Endothelial cell of umbilical vein (primary cell): ENCODE results near the gene KAZALD1. TPM values are rescaled to one million over a fixed set of nuclear protein-coding genes. Genes with fewer than 3 reads are reported as not detected.

Source experiments
- BruUV-seq: library from RNA; stranded (reverse); fragments of 400-500 nt; replicated peaks from 2 replicates; lab custom pipeline; 2021; lab: Mats Ljungman, UMichigan
- CTCF ChIA-PET: fragments of 300-600, 350-600 bp; sonication (Branson Sonifier 250); formaldehyde crosslinking; loops from one replicate; lab custom pipeline; 2021; ENCODE audit warnings: antibody characterized with exemption, inconsistent platforms; lab: Charles Lee
- POLR2A ChIA-PET: fragments of 300-600, 350-600 bp; sonication (Branson Sonifier 250); formaldehyde crosslinking; loops from one replicate; lab custom pipeline; 2021; ENCODE audit warnings: antibody characterized with exemption, inconsistent platforms; lab: Charles Lee
- DNase-seq: peaks from one replicate; pipeline ENCODE4 v3.0.0-alpha.2; 2011; ENCODE audit warnings: low read depth, low spot score
- FAIRE-seq: peaks from 2 replicates; lab custom pipeline; 2011; peaks lifted over from hg19 to GRCh38; lab: Jason Lieb, UNC
- H2AFZ ChIP-seq: 2 replicates; pipeline ENCODE4 v1.6.0; 2012; ENCODE audit warnings: low read depth, low read length, control low read depth, inconsistent platforms
- H3K27ac ChIP-seq: 2 replicates; pipeline ENCODE4 v1.5.1; 2011; ENCODE audit warnings: low read depth, mild to moderate bottlenecking, control low read depth, low read length, moderate library complexity; ENCODE audit not compliant: insufficient read depth
- H3K27me3 ChIP-seq, 2 experiments: 2 replicates each; pipeline versions ENCODE4 v1.6.0 to v1.6.1; 2011; ENCODE audit warnings: low read length in 2 of 2, mixed read lengths in 1 of 2; ENCODE audit not compliant: control insufficient read depth in 2 of 2, insufficient read depth in 2 of 2
- H3K36me3 ChIP-seq, 2 experiments: 2 replicates in 1 of 2; 3 replicates in 1 of 2; pipeline ENCODE4 v1.5.1; 2011; ENCODE audit warnings: low read length in 2 of 2, mild to moderate bottlenecking in 1 of 2, moderate library complexity in 1 of 2; ENCODE audit not compliant: control insufficient read depth in 2 of 2, insufficient read depth in 2 of 2; ENCODE audit errors: extremely low read depth in 1 of 2
- H3K4me1 ChIP-seq: 3 replicates; pipeline ENCODE4 v1.5.1; 2011; ENCODE audit warnings: mild to moderate bottlenecking, low read length; ENCODE audit not compliant: control insufficient read depth, insufficient read depth; ENCODE audit errors: extremely low read depth
- H3K4me2 ChIP-seq: 2 replicates; pipeline ENCODE4 v1.6.1; 2011; ENCODE audit warnings: low read length, control low read depth, mixed read lengths; ENCODE audit not compliant: insufficient read depth
- H3K4me3 ChIP-seq, 3 experiments: fragments of 200-600 bp in 1 of 3; sonication (generic), shearing (Covaris generic) in 1 of 3; replicated peaks in 1 of 3; 2 replicates each; pipeline ENCODE4 v1.5.1; 2011 to 2016; ENCODE audit warnings: control low read depth in 3 of 3, low read length in 3 of 3, mild to moderate bottlenecking in 2 of 3, inconsistent platforms in 1 of 3, low read depth in 1 of 3, moderate library complexity in 1 of 3; ENCODE audit not compliant: insufficient read depth in 1 of 3
- H3K79me2 ChIP-seq: 2 replicates; pipeline ENCODE4 v1.6.0; 2012; ENCODE audit warnings: low read length, inconsistent platforms; ENCODE audit not compliant: control insufficient read depth, insufficient read depth
- H3K9ac ChIP-seq: replicated peaks from 2 replicates; pipeline ENCODE3; 2011; ENCODE audit warnings: low read length, control low read depth; ENCODE audit not compliant: insufficient read depth; ENCODE audit errors: extremely low read depth
- H3K9me1 ChIP-seq: replicated peaks from 3 replicates; pipeline ENCODE4 v1.6.0; 2011; ENCODE audit warnings: mild to moderate bottlenecking, low read length; ENCODE audit not compliant: control insufficient read depth, insufficient read depth; ENCODE audit errors: extremely low read depth
- H3K9me3 ChIP-seq: replicated peaks from 2 replicates; pipeline ENCODE4 v1.5.1; 2012; ENCODE audit warnings: low read length, inconsistent platforms; ENCODE audit not compliant: control insufficient read depth, insufficient read depth
- H4K20me1 ChIP-seq: replicated peaks from 2 replicates; pipeline ENCODE3; 2011; ENCODE audit warnings: mild to moderate bottlenecking, low read length; ENCODE audit not compliant: control insufficient read depth, insufficient read depth; ENCODE audit errors: extremely low read depth
- EZH2 ChIP-seq: IDR thresholded peaks from 2 replicates; pipeline ENCODE4 v1.6.1; 2012; ENCODE audit warnings: borderline replicate concordance, low read depth, mild to moderate bottlenecking, moderate library complexity, low read length, inconsistent platforms; ENCODE audit not compliant: severe bottlenecking
- FOS ChIP-seq: IDR thresholded peaks from 2 replicates; pipeline ENCODE4 v1.6.1; 2011; ENCODE audit warnings: mild to moderate bottlenecking, low read length, moderate library complexity, borderline replicate concordance; ENCODE audit not compliant: insufficient read depth
- GATA2 ChIP-seq: IDR thresholded peaks from 2 replicates; pipeline ENCODE4 v1.7.0; 2011; ENCODE audit warnings: low read depth, mild to moderate bottlenecking, moderate library complexity, mixed read lengths, low read length; ENCODE audit not compliant: insufficient read length, insufficient read depth
- JUN ChIP-seq: IDR thresholded peaks from 2 replicates; pipeline ENCODE4 v1.6.1; 2011; ENCODE audit warnings: borderline replicate concordance, low read depth; ENCODE audit not compliant: insufficient read length, insufficient read depth
- MAX ChIP-seq: IDR thresholded peaks from 2 replicates; pipeline ENCODE4 v1.6.1; 2011; ENCODE audit not compliant: insufficient read depth, insufficient read length
- MYC ChIP-seq: IDR thresholded peaks from one replicate; pipeline ENCODE4 v1.6.1; 2011; ENCODE audit warnings: mild to moderate bottlenecking, low read depth, low read length
- POLR2A ChIP-seq: IDR thresholded peaks from 2 replicates; pipeline ENCODE4 v1.6.1; 2012; ENCODE audit warnings: low read depth, mild to moderate bottlenecking, control low read depth, low read length
- POLR2AphosphoS5 ChIP-seq: IDR thresholded peaks from 2 replicates; pipeline ENCODE4 v1.6.1; 2012; ENCODE audit warnings: low read depth, mild to moderate bottlenecking, control low read depth, low read length, moderate library complexity; ENCODE audit not compliant: insufficient read depth
- dilution Hi-C: fragments of 300-500 bp; cut with MboI; formaldehyde crosslinking; loops from one replicate; pipeline ENCODE4 v1.15.0; 2019; ENCODE audit warnings: low sequenced_read_pairs; ENCODE audit not compliant: extremely low pct_ligation_motif_present
- intact Hi-C: fragments of 100-400 bp; cut with micrococcal nuclease; formaldehyde crosslinking; loops from one replicate; pipeline ENCODE4 v1.10.0; 2022
- polyA plus RNA-seq, 4 experiments: library from polyadenylated mRNA; depleted of rRNA in 3 of 4; stranded (reverse) in 3 of 4; unstranded in 1 of 4; fragments of >200 nt; gene quantifications; 2 replicates each; pipeline versions ENCODE4 v1.2.1 to v1.2.3, GENCODE V29; 2011 to 2012; ENCODE audit warnings: missing spikeins in 1 of 4
- total RNA-seq: library from RNA; stranded (reverse); gene quantifications from 2 replicates; pipeline ENCODE4 v1.2.3, GENCODE V29; 2021
- TF ChIP-seq, protein P1 (sequence below), 2 donors: IDR thresholded peaks; 1 replicate in 1 of 2; 2 replicates in 1 of 2; pipeline ENCODE4 v1.5.1; 2011; ENCODE audit warnings: low read length in 2 of 2, mild to moderate bottlenecking in 2 of 2, moderate library complexity in 2 of 2, control low read depth in 1 of 2, inconsistent platforms in 1 of 2, low read depth in 1 of 2; ENCODE audit not compliant: insufficient read depth in 1 of 2; ENCODE audit errors: extremely low read depth in 1 of 2

Gene KAZALD1
- total and polyA plus RNA-seq, 2 donors (not counting 3 experiments of a cell fraction or from before 2014, with no cell fraction given), result 3.0 to 3.3 TPM

GRCh38 chr10:101075775-101076174 is 14.0 kb downstream of the KAZALD1 start:
- Histone ChIP-seq H3K9me3 (no peaks in the 10 kb centered on the region), H2AFZ (no peak overlapping the region), H3K4me3 (no peak overlapping the region), H3K36me3 (no peaks in the 10 kb centered on the region), H3K4me1 (no peaks in the 10 kb centered on the region), H3K9ac (no peak overlapping the region), H3K27ac (no peak overlapping the region), H3K9me1 (no peaks in the 10 kb centered on the region), H3K27me3 (peaks cover 15 to 29% of the 10 kb centered on the region in 2 experiments), H3K4me2 (no peak overlapping the region), H4K20me1 (no peaks in the 10 kb centered on the region), H3K79me2 (no peaks in the 10 kb centered on the region)
- DNase-seq, result no peak
- TF ChIP-seq POLR2AphosphoS5, result no peak
- no peak for TF ChIP-seq MAX
- no peak for TF ChIP-seq GATA2
- no peak for TF ChIP-seq FOS
- TF ChIP-seq POLR2A, result no peak
- ChIA-PET CTCF (interaction anchor here (0.8 to 3.8 kb wide), 8 partner anchors 8 to 86 kb away, joined by 4 to 27 read pairs (median 5); no protein-coding TSS in a partner anchor), POLR2A (no interaction called here)
- no peak for FAIRE-seq
- dilution Hi-C loops (no loop called here), intact Hi-C loops (no loop called here)
- no TSS peak for BruUV-seq

GRCh38 chr10:101076630-101077029 is 14.8 kb downstream of the KAZALD1 start:
- Histone ChIP-seq H3K4me3 (no peak overlapping the region), H3K4me1 (no peaks in the 10 kb centered on the region), H3K4me2 (no peak overlapping the region), H3K9me1 (no peaks in the 10 kb centered on the region), H3K9ac (no peak overlapping the region), H3K79me2 (no peaks in the 10 kb centered on the region), H3K9me3 (no peaks in the 10 kb centered on the region), H3K27ac (no peak overlapping the region), H4K20me1 (no peaks in the 10 kb centered on the region), H3K27me3 (peaks cover 15 to 29% of the 10 kb centered on the region in 2 experiments), H2AFZ (no peak overlapping the region), H3K36me3 (no peaks in the 10 kb centered on the region)
- dilution Hi-C loops (no loop called here), intact Hi-C loops (no loop called here)
- ChIA-PET CTCF (interaction anchor here (0.8 to 3.8 kb wide), 6 partner anchors 9 to 85 kb away, joined by 4 to 27 read pairs (median 8); no protein-coding TSS in a partner anchor), POLR2A (no interaction called here)
- no peak for DNase-seq
- FAIRE-seq, result no peak
- no peak for TF ChIP-seq MYC
- TF ChIP-seq POLR2AphosphoS5, result no peak
- TF ChIP-seq EZH2, result no peak
- TF ChIP-seq FOS, result no peak
- TF ChIP-seq GATA2, result no peak
- TF ChIP-seq MAX, result no peak
- TF ChIP-seq, protein P1, sequence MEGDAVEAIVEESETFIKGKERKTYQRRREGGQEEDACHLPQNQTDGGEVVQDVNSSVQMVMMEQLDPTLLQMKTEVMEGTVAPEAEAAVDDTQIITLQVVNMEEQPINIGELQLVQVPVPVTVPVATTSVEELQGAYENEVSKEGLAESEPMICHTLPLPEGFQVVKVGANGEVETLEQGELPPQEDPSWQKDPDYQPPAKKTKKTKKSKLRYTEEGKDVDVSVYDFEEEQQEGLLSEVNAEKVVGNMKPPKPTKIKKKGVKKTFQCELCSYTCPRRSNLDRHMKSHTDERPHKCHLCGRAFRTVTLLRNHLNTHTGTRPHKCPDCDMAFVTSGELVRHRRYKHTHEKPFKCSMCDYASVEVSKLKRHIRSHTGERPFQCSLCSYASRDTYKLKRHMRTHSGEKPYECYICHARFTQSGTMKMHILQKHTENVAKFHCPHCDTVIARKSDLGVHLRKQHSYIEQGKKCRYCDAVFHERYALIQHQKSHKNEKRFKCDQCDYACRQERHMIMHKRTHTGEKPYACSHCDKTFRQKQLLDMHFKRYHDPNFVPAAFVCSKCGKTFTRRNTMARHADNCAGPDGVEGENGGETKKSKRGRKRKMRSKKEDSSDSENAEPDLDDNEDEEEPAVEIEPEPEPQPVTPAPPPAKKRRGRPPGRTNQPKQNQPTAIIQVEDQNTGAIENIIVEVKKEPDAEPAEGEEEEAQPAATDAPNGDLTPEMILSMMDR (IDR thresholded peaks at IDR 0.05; ENCODE audit: extremely low read depth in 1 of 2, insufficient read depth in 1 of 2, low read depth in 1 of 2, low read length in 2 of 2), result no peak
- TF ChIP-seq JUN, result no peak
- TF ChIP-seq POLR2A, result no peak
- no TSS peak for BruUV-seq
